Measurements from ENCODE around the gene MASP2.
"Not testable (repeated sequence)": the region's sequence is repeated elsewhere in the genome, so short reads cannot be mapped to it uniquely, and the experiment has no call there.

Gene MASP2

DNA sequence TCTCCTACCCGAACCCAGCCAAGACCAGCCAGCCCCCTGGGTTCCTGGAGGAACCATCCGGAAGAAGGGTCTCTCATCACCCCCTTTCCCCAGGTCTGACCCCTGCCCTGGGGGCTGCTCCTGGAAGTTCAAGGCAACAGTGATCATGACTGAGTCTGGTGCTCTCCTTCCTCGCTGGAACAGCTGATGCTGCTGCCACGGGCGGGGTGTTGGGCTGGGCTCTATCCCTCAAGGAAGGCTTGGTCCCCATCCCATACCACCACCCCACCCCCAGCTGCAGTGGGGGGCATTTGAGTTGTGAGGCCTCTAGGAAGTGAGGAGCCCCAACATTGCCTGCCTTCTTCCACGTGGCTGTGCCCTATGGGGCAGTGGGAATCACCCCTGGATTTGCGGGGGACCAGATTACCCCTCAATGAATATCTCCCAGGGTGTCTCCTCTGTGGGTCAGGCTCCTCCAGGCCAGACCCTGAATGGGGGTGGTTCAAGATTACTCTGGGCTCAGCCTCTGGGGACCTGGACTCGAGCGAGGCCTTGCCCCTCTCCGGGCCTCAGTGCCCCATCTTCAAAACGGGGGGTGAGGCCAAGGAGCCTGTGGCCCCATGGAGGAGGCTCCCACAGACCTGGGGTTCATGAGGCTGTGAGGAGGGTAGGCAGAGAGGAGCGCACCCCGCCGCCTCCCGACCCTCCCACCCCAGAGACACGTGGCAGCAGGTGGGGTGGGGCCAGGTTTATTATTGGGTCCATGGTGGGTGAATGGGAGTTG is 2.8 kb downstream of the MASP2 start:
- DNase-seq (ENCODE audit: low read depth) = no peak
- TF ChIP-seq, protein P1, sequence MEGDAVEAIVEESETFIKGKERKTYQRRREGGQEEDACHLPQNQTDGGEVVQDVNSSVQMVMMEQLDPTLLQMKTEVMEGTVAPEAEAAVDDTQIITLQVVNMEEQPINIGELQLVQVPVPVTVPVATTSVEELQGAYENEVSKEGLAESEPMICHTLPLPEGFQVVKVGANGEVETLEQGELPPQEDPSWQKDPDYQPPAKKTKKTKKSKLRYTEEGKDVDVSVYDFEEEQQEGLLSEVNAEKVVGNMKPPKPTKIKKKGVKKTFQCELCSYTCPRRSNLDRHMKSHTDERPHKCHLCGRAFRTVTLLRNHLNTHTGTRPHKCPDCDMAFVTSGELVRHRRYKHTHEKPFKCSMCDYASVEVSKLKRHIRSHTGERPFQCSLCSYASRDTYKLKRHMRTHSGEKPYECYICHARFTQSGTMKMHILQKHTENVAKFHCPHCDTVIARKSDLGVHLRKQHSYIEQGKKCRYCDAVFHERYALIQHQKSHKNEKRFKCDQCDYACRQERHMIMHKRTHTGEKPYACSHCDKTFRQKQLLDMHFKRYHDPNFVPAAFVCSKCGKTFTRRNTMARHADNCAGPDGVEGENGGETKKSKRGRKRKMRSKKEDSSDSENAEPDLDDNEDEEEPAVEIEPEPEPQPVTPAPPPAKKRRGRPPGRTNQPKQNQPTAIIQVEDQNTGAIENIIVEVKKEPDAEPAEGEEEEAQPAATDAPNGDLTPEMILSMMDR (conservative IDR thresholded peaks at IDR 0.05; ENCODE audit: control insufficient read depth, insufficient read depth, low read depth, low read length) = no peak
- H3K4me3 ChIP-seq (ENCODE audit: control insufficient read depth, low read depth, low read length) = no peak overlapping the region

GRCh38 chr1:11042995-11043874 is 3.8 kb downstream of the MASP2 start:
- H3K4me3 ChIP-seq (ENCODE audit: control insufficient read depth, low read depth, low read length) = no peak overlapping the region
- TF ChIP-seq, protein P1 (conservative IDR thresholded peaks at IDR 0.05; ENCODE audit: control insufficient read depth, insufficient read depth, low read depth, low read length) = no peak
- no peak for DNase-seq (ENCODE audit: low read depth)

GRCh38 chr1:11042065-11042464 is 5.0 kb downstream of the MASP2 start:
- DNase-seq (ENCODE audit: low read depth) = no peak
- no peak overlapping the region for H3K4me3 ChIP-seq (ENCODE audit: control insufficient read depth, low read depth, low read length)
- TF ChIP-seq, protein P1 (conservative IDR thresholded peaks at IDR 0.05; ENCODE audit: control insufficient read depth, insufficient read depth, low read depth, low read length) = no peak

DNA sequence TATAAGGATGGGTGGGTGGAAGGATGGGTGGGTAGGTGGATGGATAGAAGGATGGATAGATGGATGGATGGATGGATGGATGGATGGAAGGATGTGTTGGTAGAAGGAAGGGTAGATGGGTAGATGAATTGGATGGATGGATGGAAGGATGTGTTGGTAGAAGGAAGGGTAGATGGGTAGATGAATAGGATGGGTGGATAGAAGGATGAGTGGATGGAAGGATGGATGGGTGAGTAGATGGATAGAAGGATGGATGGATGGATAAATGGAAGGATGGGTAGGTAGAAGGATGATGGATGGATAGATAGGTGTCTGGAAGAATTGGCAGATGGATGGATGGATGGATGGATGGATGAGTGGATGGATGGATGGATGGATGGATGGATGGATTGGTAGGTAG is 6.0 kb downstream of the MASP2 start:
- TF ChIP-seq, protein P1 (conservative IDR thresholded peaks at IDR 0.05; ENCODE audit: control insufficient read depth, insufficient read depth, low read depth, low read length) = no peak
- no peak overlapping the region for H3K4me3 ChIP-seq (ENCODE audit: control insufficient read depth, low read depth, low read length)
- no peak for DNase-seq (ENCODE audit: low read depth)

GRCh38 chr1:11040105-11040429 is 7.0 kb downstream of the MASP2 start:
- DNase-seq (ENCODE audit: low read depth) = not testable (repeated sequence)

GRCh38 chr1:11039351-11040104 is 7.5 kb downstream of the MASP2 start:
- DNase-seq (ENCODE audit: low read depth) = no peak
- TF ChIP-seq, protein P1 (conservative IDR thresholded peaks at IDR 0.05; ENCODE audit: control insufficient read depth, insufficient read depth, low read depth, low read length) = no peak
- no peak overlapping the region for H3K4me3 ChIP-seq (ENCODE audit: control insufficient read depth, low read depth, low read length)

More at GRCh38 chr1:11040105-11040429, 7.0 kb downstream of the MASP2 start:
- H3K4me3 ChIP-seq (ENCODE audit: control insufficient read depth, low read depth, low read length) = not testable (repeated sequence)
